ENCODE results near the gene AFF4. TPM values are rescaled to one million over a fixed set of nuclear protein-coding genes. Genes with fewer than 3 reads are reported as not detected.

AFF4 gene
- total and polyA plus RNA-seq, 4 donors, result 8.9 to 103 (median 41.9) TPM

GRCh38 chr5:132827943-132828673 lies 135.3 kb downstream of the AFF4 start:
- Histone ChIP-seq H3K9me3 (ENCODE audit: control insufficient read depth in 4 of 4, insufficient read depth in 3 of 4, low read length in 3 of 4) (peaks cover 0 to 2% (median 0%) of the 10 kb centered on the region in 4 donors), H3K36me3 (ENCODE audit: control insufficient read depth in 4 of 4, insufficient read depth in 4 of 4, low read length in 4 of 4) (peaks cover 0 to 4% (median 0%) of the 10 kb centered on the region in 4 donors), H3K4me1 (ENCODE audit: control insufficient read depth in 5 of 5, insufficient read depth in 5 of 5, low read length in 5 of 5) (peaks cover 0 to 10% (median 6%) of the 10 kb centered on the region in 5 donors), H3K27me3 (ENCODE audit: control insufficient read depth in 3 of 3, insufficient read depth in 3 of 3, low read length in 2 of 3) (peaks cover 0 to 17% (median 11%) of the 10 kb centered on the region in 3 donors), H3K9ac (ENCODE audit: insufficient read depth in 1 of 2, low read length in 2 of 2) (no peak overlapping the region), H3K27ac (ENCODE audit: low read depth in 1 of 2, low read length in 1 of 2) (no peak overlapping the region), H3K4me3 (no peak overlapping the region)
- WGBS, 2 donors, result 89 to 93% methylated on average over 4 of the region's 4 CpGs
- DNase-seq, result no peak
- ATAC-seq (ENCODE audit: insufficient read depth, low FRiP score), result no peak
- no peak for TF ChIP-seq CTCF (IDR thresholded peaks at IDR 0.05; ENCODE audit: control extremely low read depth, extremely low read depth)

DNA sequence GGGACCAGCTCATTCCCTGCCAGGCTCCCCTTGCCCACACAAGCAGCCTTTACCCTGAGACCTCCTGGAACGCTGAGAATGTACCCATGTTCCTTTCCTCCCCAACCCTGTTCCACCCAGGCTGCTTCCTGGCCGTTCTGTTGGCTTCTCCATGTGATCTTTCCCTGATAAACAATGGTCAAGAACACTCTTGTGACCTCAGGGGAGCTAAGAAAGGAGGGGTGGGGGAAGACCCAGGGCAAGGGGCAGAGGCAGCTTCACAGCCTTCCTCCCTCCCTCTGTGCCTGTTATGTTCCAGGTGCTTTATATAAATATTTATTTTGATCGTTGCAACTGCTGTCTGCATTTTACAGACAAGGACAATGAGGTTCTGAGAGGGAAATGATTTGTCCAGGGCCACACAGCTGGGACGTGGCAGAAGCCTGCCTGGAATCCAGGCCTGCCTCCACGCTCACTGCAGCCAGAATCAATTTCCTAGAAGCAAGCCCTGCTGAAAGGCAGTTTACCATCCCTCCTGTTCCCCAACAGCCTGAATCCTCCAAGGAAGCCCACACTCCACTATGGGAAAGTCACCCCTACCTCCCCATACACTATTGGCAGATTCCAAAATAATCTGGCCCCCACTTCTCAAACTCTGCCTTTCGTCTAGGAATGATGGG lies 136.9 kb downstream of the AFF4 start:
- peaks cover 0 to 2% (median 0%) of the 10 kb centered on the region in 4 donors for H3K9me3 ChIP-seq (ENCODE audit: control insufficient read depth in 4 of 4, insufficient read depth in 3 of 4, low read length in 3 of 4)
- 58 to 72% methylated on average over 6 of the region's 6 CpGs for WGBS, 2 donors
- peaks cover 0 to 4% (median 0%) of the 10 kb centered on the region in 4 donors for H3K36me3 ChIP-seq (ENCODE audit: control insufficient read depth in 4 of 4, insufficient read depth in 4 of 4, low read length in 4 of 4)
- DNase-seq, result peak in 1 of 3 donors; percentile 16
- no peak overlapping the region for H3K9ac ChIP-seq (ENCODE audit: insufficient read depth in 1 of 2, low read length in 2 of 2)
- no peak for ATAC-seq (ENCODE audit: insufficient read depth, low FRiP score)
- no peak for TF ChIP-seq CTCF (IDR thresholded peaks at IDR 0.05; ENCODE audit: control extremely low read depth, extremely low read depth)
- peaks cover 0 to 17% (median 11%) of the 10 kb centered on the region in 3 donors for H3K27me3 ChIP-seq (ENCODE audit: control insufficient read depth in 3 of 3, insufficient read depth in 3 of 3, low read length in 2 of 3)
- peaks cover 0 to 22% (median 6%) of the 10 kb centered on the region in 5 donors for H3K4me1 ChIP-seq (ENCODE audit: control insufficient read depth in 5 of 5, insufficient read depth in 5 of 5, low read length in 5 of 5)
- peak overlapping the region in 1 of 2 donors; percentile 18 for H3K27ac ChIP-seq (ENCODE audit: low read depth in 1 of 2, low read length in 1 of 2)
- no peak overlapping the region for H3K4me3 ChIP-seq

- Histone ChIP-seq H3K4me3 (no peak overlapping the region), H3K27ac (ENCODE audit: low read depth in 1 of 2, low read length in 1 of 2) (peak overlapping the region in 1 of 2 donors; percentile 18), H3K9ac (ENCODE audit: insufficient read depth in 1 of 2, low read length in 2 of 2) (no peak overlapping the region), H3K4me1 (ENCODE audit: control insufficient read depth in 5 of 5, insufficient read depth in 5 of 5, low read length in 5 of 5) (peaks cover 0 to 23% (median 6%) of the 10 kb centered on the region in 5 donors), H3K36me3 (ENCODE audit: control insufficient read depth in 4 of 4, insufficient read depth in 4 of 4, low read length in 4 of 4) (peaks cover 0 to 4% (median 0%) of the 10 kb centered on the region in 4 donors), H3K27me3 (ENCODE audit: control insufficient read depth in 3 of 3, insufficient read depth in 3 of 3, low read length in 2 of 3) (peaks cover 0 to 17% (median 11%) of the 10 kb centered on the region in 3 donors), H3K9me3 (ENCODE audit: control insufficient read depth in 4 of 4, insufficient read depth in 3 of 4, low read length in 3 of 4) (peaks cover 0 to 2% (median 0%) of the 10 kb centered on the region in 4 donors)
- no peak for ATAC-seq (ENCODE audit: insufficient read depth, low FRiP score)
- TF ChIP-seq CTCF (IDR thresholded peaks at IDR 0.05; ENCODE audit: control extremely low read depth, extremely low read depth), result no peak
- 32 to 51% methylated on average over 36 to 43 of the region's 43 CpGs for WGBS, 2 donors
- DNase-seq, result peak in 2 of 3 donors; percentile 17 to 18
Observed at GRCh38 chr5:132825834-132826391, 137.5 kb downstream of the AFF4 start.

Small RNA genes lying within 50 kb of the gene (small RNA-seq; reads per million reads assigned to genes)
- gene AC113410.1 (ENCODE audit: low replicate concordance) (not detected), gene ATP6V0E1P1 (ENCODE audit: low replicate concordance) (not detected), gene RF00019 (ENCODE audit: low replicate concordance) (not detected), gene RNA5SP192 (ENCODE audit: low replicate concordance) (not detected)

Other genes starting within 250 kb of the AFF4 start
- 10 to 100 TPM; 13.1 to 16.5 TPM for gene KIF3A, start 226.1 kb downstream of the AFF4 start, total RNA-seq
- gene KIF3A, start 226.1 kb downstream of the AFF4 start, polyA plus RNA-seq, result 1 to 10 TPM; 3.1 to 5.2 TPM
- gene CCNI2, start 216.2 kb downstream of the AFF4 start, total RNA-seq, result under 1 TPM; 0.74 to 0.88 TPM
- under 1 TPM; 0.55 to 0.61 TPM for gene CCNI2, start 216.2 kb downstream of the AFF4 start, polyA plus RNA-seq
- gene SEPTIN8, start 186.4 kb downstream of the AFF4 start, total RNA-seq, result 10 to 100 TPM; 27.5 to 37.8 TPM
- 10 to 100 TPM; 12.4 to 16.5 TPM for gene SEPTIN8, start 186.4 kb downstream of the AFF4 start, polyA plus RNA-seq
- under 1 TPM; 0.14 to 0.98 TPM for gene SOWAHA, start 150.3 kb downstream of the AFF4 start, total RNA-seq
- gene SOWAHA, start 150.3 kb downstream of the AFF4 start, polyA plus RNA-seq, result under 1 TPM; 0.06 to 0.10 TPM
- 10 to 100 TPM in 1 of 2 donors, 1 to 10 TPM in 1; 7.0 to 21.9 TPM for gene SHROOM1, start 133.0 kb downstream of the AFF4 start, total RNA-seq
- gene SHROOM1, start 133.0 kb downstream of the AFF4 start, polyA plus RNA-seq, result 10 to 100 TPM in 1 of 2 donors, 1 to 10 TPM in 1; 7.9 to 15.0 TPM
- gene GDF9, start 97.2 kb downstream of the AFF4 start, total RNA-seq, result under 1 TPM; 0.25 to 0.37 TPM
- gene GDF9, start 97.2 kb downstream of the AFF4 start, polyA plus RNA-seq, result under 1 TPM; 0.14 to 0.28 TPM
- 100 to 1,000 TPM in 1 of 2 donors, 10 to 100 TPM in 1; 99.0 to 359 TPM for gene UQCRQ, start 97.0 kb downstream of the AFF4 start, total RNA-seq
- 100 to 1,000 TPM; 232 to 528 TPM for gene UQCRQ, start 97.0 kb downstream of the AFF4 start, polyA plus RNA-seq
- gene LEAP2, start 90.0 kb downstream of the AFF4 start, total RNA-seq, result 1 to 10 TPM in 1 of 2 donors, under 1 TPM in 1; 0.98 to 3.1 TPM
- gene LEAP2, start 90.0 kb downstream of the AFF4 start, polyA plus RNA-seq, result 1 to 10 TPM in 1 of 2 donors, under 1 TPM in 1; 0.50 to 1.6 TPM
- 10 to 100 TPM; 15.3 to 23.7 TPM for gene ZCCHC10, start 62.9 kb upstream of the AFF4 start, total RNA-seq
- gene ZCCHC10, start 62.9 kb upstream of the AFF4 start, polyA plus RNA-seq, result 10 to 100 TPM; 26.0 to 31.3 TPM
- gene HSPA4, start 88.4 kb upstream of the AFF4 start, total RNA-seq, result 10 to 100 TPM; 59.8 to 65.3 TPM
- 100 to 1,000 TPM in 1 of 2 donors, 10 to 100 TPM in 1; 33.0 to 102 TPM for gene HSPA4, start 88.4 kb upstream of the AFF4 start, polyA plus RNA-seq

Measured in lung (tissue), 13 donors.